Measurements from ENCODE around the gene CAMKMT. TPM values are rescaled to one million over a fixed set of nuclear protein-coding genes. Genes with fewer than 3 reads are reported as not detected.

CAMKMT gene
- total and polyA plus RNA-seq, 2 donors (not counting 1 experiment from before 2014, with no cell fraction given): 6.2 to 23.3 TPM

DNA sequence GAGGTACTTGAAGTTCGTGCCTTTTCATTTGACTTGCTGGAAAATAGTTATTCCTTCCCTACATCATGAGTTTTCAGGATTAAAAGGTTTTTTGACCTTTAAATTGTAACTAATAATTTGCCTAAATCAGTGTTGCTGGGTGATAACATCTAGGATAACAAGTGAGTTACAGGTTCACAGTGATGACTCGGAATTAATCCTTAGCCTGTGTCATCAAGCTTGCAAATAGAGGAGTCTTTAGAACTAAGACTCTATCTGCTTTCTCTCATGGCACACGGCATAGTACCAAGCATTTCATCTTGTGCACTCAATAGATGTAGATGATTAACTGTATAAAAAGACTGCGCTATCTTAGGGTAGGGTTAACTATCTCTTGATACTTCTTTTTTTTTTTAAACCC, 79.5 kb downstream of the CAMKMT start:
- no peaks in the 10 kb centered on the region for H3K27me3 Mint-ChIP-seq

GRCh38 chr2:44442019-44442418, 80.3 kb downstream of the CAMKMT start:
- Histone ChIP-seq H4K20me1 (ENCODE audit: control insufficient read depth, insufficient read depth, low read length, poor library complexity, severe bottlenecking) (no peaks in the 10 kb centered on the region), H3K27me3 (replicated peaks in 1 of 4; ENCODE audit: control extremely low read depth in 1 of 4, control insufficient read depth in 3 of 4, insufficient read depth in 4 of 4, low read length in 3 of 4) (no peaks in the 10 kb centered on the region), H3K9me3 (ENCODE audit: control extremely low read depth in 1 of 3, control insufficient read depth in 2 of 3, insufficient read depth in 1 of 3, low read length in 2 of 3) (no peaks in the 10 kb centered on the region), H3K79me2 (ENCODE audit: control insufficient read depth, insufficient read depth, low read length) (no peaks in the 10 kb centered on the region), H2AFZ (ENCODE audit: insufficient read depth, low read depth, low read length, poor library complexity, severe bottlenecking) (no peak overlapping the region), H3K4me1 (ENCODE audit: control insufficient read depth in 2 of 2, insufficient read depth in 2 of 2, low read length in 2 of 2) (no peaks in the 10 kb centered on the region), H3K27ac (ENCODE audit: low read length in 2 of 2) (no peak overlapping the region), H3K36me3 (replicated peaks in 1 of 2; ENCODE audit: control extremely low read depth in 1 of 2, control insufficient read depth in 1 of 2, extremely low read depth in 1 of 2, insufficient read depth in 2 of 2, low read length in 1 of 2) (no peaks in the 10 kb centered on the region), H3K4me3 (ENCODE audit: control extremely low read depth in 1 of 5, extremely low read depth in 1 of 5, insufficient read depth in 1 of 5, low read depth in 2 of 5, low read length in 4 of 5) (no peak overlapping the region), H3K9ac (ENCODE audit: low read length) (no peak overlapping the region), H3K4me2 (replicated peaks; ENCODE audit: low read depth, low read length, poor library complexity, severe bottlenecking) (no peak overlapping the region)
- no peak for ATAC-seq (ENCODE audit: low read depth)
- ChIA-PET POLR2A (no interaction called here), CTCF (no interaction called here)
- H3K9me3 Mint-ChIP-seq (ENCODE audit: insufficient read depth): no peaks in the 10 kb centered on the region
- no peak for TF ChIP-seq EZH2 (IDR thresholded peaks at IDR 0.05; ENCODE audit: borderline replicate concordance, insufficient read depth, low read depth, low read length, poor library complexity, severe bottlenecking)
- no peak for TF ChIP-seq CTCF (IDR thresholded peaks at IDR 0.05)
- no peaks in the 10 kb centered on the region for H3K27me3 Mint-ChIP-seq
- no peak overlapping the region for H3K27ac Mint-ChIP-seq
- intact Hi-C loops (cut with micrococcal nuclease): no loop called here
- H3K4me3 Mint-ChIP-seq: no peak overlapping the region
- no CpG with 5 or more reads among the region's 1 CpG for WGBS (ENCODE audit: insufficient coverage)
- no peak for DNase-seq
- no peaks in the 10 kb centered on the region for H3K4me1 Mint-ChIP-seq

More for the DNA sequence above, 79.5 kb downstream of the CAMKMT start:
- CTCF ChIA-PET: no interaction called here
- Mint-ChIP-seq H3K4me3 (no peak overlapping the region), H3K27ac (no peak overlapping the region), H3K4me1 (no peaks in the 10 kb centered on the region), H3K9me3 (ENCODE audit: insufficient read depth) (no peaks in the 10 kb centered on the region)
- Histone ChIP-seq H3K4me3 (ENCODE audit: control extremely low read depth in 1 of 5, extremely low read depth in 1 of 5, insufficient read depth in 1 of 5, low read depth in 2 of 5, low read length in 4 of 5) (no peak overlapping the region), H3K9ac (ENCODE audit: low read length) (no peak overlapping the region), H3K79me2 (ENCODE audit: control insufficient read depth, insufficient read depth, low read length) (no peaks in the 10 kb centered on the region), H3K4me2 (replicated peaks; ENCODE audit: low read depth, low read length, poor library complexity, severe bottlenecking) (no peak overlapping the region), H3K27me3 (replicated peaks in 1 of 4; ENCODE audit: control extremely low read depth in 1 of 4, control insufficient read depth in 3 of 4, insufficient read depth in 4 of 4, low read length in 3 of 4) (no peaks in the 10 kb centered on the region), H3K4me1 (ENCODE audit: control insufficient read depth in 2 of 2, insufficient read depth in 2 of 2, low read length in 2 of 2) (no peaks in the 10 kb centered on the region), H3K27ac (ENCODE audit: low read length in 2 of 2) (no peak overlapping the region), H3K36me3 (replicated peaks in 1 of 2; ENCODE audit: control extremely low read depth in 1 of 2, control insufficient read depth in 1 of 2, extremely low read depth in 1 of 2, insufficient read depth in 2 of 2, low read length in 1 of 2) (no peaks in the 10 kb centered on the region), H3K9me3 (ENCODE audit: control extremely low read depth in 1 of 3, control insufficient read depth in 2 of 3, insufficient read depth in 1 of 3, low read length in 2 of 3) (no peaks in the 10 kb centered on the region), H4K20me1 (ENCODE audit: control insufficient read depth, insufficient read depth, low read length, poor library complexity, severe bottlenecking) (no peaks in the 10 kb centered on the region), H2AFZ (ENCODE audit: insufficient read depth, low read depth, low read length, poor library complexity, severe bottlenecking) (no peak overlapping the region)
- TF ChIP-seq EZH2 (IDR thresholded peaks at IDR 0.05; ENCODE audit: borderline replicate concordance, insufficient read depth, low read depth, low read length, poor library complexity, severe bottlenecking): no peak
- no peak for TF ChIP-seq CTCF (IDR thresholded peaks at IDR 0.05)
- intact Hi-C loops (cut with micrococcal nuclease): no loop called here
- ATAC-seq (ENCODE audit: low read depth) (no peak), DNase-seq (no peak)
- WGBS (ENCODE audit: insufficient coverage): no CpG with 5 or more reads among the region's 4 CpGs
- POLR2A ChIA-PET: no interaction called here

Data from B cell (primary cell).